Osteocyte (in vitro differentiated cells): ENCODE measurements around the gene CCDC136. TPM values are rescaled to one million over a fixed set of nuclear protein-coding genes. Genes with fewer than 3 reads are reported as not detected.

ENCODE experiments used
- DNase-seq: peaks from one replicate; pipeline ENCODE4 v3.0.0; 2021; ENCODE audit warnings: mixed read lengths; ENCODE audit not compliant: unreplicated experiment; ENCODE audit errors: extremely low spot score
- H3K27ac Mint-ChIP-seq: one replicate; pipeline ENCODE4 v1.8.0; 2021; ENCODE audit warnings: mild to moderate bottlenecking, mixed read lengths; ENCODE audit not compliant: unreplicated experiment
- H3K27me3 Mint-ChIP-seq: one replicate; pipeline ENCODE4 v1.8.0; 2021; ENCODE audit warnings: mixed read lengths; ENCODE audit not compliant: unreplicated experiment
- H3K36me3 Mint-ChIP-seq: one replicate; pipeline ENCODE4 v1.8.0; 2021; ENCODE audit warnings: mixed read lengths; ENCODE audit not compliant: unreplicated experiment
- H3K4me1 Mint-ChIP-seq: one replicate; pipeline ENCODE4 v1.8.0; 2021; ENCODE audit warnings: mixed read lengths; ENCODE audit not compliant: unreplicated experiment
- H3K4me3 Mint-ChIP-seq: one replicate; pipeline ENCODE4 v1.8.0; 2021; ENCODE audit warnings: mild to moderate bottlenecking, moderate library complexity, mixed read lengths; ENCODE audit not compliant: unreplicated experiment
- H3K9me3 Mint-ChIP-seq: one replicate; pipeline ENCODE4 v1.8.0; 2021; ENCODE audit warnings: mixed read lengths; ENCODE audit not compliant: unreplicated experiment
- CTCF ChIP-seq: fragments of 200-600 bp; sonication (generic); IDR thresholded peaks from 2 replicates; pipeline ENCODE4 v1.5.0; 2021; ENCODE audit warnings: antibody characterized with exemption, mild to moderate bottlenecking, moderate library complexity
- total RNA-seq: library from RNA; stranded (reverse); gene quantifications from 2 replicates; pipeline ENCODE4 v1.2.1, GENCODE V29; 2021

Gene CCDC136
- total RNA-seq, 1 donor from 2014 or later, result 13.3 TPM

DNA sequence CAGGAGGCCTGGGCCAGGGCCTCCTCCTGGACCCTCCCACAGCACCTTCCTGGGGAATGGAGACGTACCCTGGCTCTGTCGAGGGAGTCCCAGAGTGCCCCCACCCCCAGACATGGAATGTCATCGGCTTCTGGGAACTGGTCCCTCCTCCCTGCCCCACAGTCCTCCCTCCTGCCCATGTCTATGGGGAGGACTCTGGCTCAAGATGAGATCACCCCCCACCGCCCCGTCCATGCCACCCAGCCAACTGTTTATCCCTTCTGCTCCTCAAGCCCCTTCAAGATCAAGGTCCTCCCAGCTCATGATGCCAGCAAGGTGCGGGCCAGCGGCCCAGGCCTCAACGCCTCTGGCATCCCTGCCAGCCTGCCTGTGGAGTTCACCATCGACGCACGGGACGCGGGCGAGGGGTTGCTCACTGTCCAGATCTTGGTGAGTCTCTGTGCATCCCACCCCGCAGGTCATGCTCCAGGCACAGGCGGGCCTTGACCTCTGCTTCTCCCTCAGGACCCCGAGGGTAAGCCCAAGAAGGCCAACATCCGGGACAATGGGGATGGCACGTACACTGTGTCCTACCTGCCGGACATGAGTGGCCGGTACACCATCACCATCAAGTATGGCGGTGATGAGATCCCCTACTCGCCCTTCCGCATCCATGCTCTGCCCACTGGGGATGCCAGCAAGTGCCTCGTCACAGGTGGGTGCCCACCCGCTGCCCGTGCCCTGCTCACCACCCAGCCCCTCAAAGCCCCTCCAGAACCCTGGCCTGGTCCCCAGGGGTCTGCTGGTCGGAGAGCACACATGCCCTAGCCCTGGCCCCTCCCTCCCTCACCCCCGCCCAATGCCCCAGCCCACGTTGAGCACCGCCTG, 56.8 kb downstream of the CCDC136 start:
- H3K9me3 Mint-ChIP-seq, result no peaks in the 10 kb centered on the region
- no peak for DNase-seq
- TF ChIP-seq CTCF, result no peak
- no peak overlapping the region for H3K27ac Mint-ChIP-seq
- no peaks in the 10 kb centered on the region for H3K27me3 Mint-ChIP-seq
- H3K4me3 Mint-ChIP-seq, result no peak overlapping the region
- peaks cover 17% of the 10 kb centered on the region for H3K36me3 Mint-ChIP-seq
- H3K4me1 Mint-ChIP-seq, result no peaks in the 10 kb centered on the region

GRCh38 chr7:128849156-128849515, 57.4 kb downstream of the CCDC136 start:
- Mint-ChIP-seq H3K27me3 (no peaks in the 10 kb centered on the region), H3K4me3 (no peak overlapping the region), H3K36me3 (peaks cover 17% of the 10 kb centered on the region), H3K27ac (no peak overlapping the region), H3K9me3 (no peaks in the 10 kb centered on the region), H3K4me1 (no peaks in the 10 kb centered on the region)
- DNase-seq, result no peak
- TF ChIP-seq CTCF, result no peak

- DNase-seq, result no peak
- H3K4me3 Mint-ChIP-seq, result no peak overlapping the region
- no peaks in the 10 kb centered on the region for H3K27me3 Mint-ChIP-seq
- H3K9me3 Mint-ChIP-seq, result no peaks in the 10 kb centered on the region
- H3K4me1 Mint-ChIP-seq, result no peaks in the 10 kb centered on the region
- no peak for TF ChIP-seq CTCF
- H3K36me3 Mint-ChIP-seq, result peaks cover 16% of the 10 kb centered on the region
- H3K27ac Mint-ChIP-seq, result no peak overlapping the region
Observed at GRCh38 chr7:128849804-128850490, 58.2 kb downstream of the CCDC136 start.

DNA sequence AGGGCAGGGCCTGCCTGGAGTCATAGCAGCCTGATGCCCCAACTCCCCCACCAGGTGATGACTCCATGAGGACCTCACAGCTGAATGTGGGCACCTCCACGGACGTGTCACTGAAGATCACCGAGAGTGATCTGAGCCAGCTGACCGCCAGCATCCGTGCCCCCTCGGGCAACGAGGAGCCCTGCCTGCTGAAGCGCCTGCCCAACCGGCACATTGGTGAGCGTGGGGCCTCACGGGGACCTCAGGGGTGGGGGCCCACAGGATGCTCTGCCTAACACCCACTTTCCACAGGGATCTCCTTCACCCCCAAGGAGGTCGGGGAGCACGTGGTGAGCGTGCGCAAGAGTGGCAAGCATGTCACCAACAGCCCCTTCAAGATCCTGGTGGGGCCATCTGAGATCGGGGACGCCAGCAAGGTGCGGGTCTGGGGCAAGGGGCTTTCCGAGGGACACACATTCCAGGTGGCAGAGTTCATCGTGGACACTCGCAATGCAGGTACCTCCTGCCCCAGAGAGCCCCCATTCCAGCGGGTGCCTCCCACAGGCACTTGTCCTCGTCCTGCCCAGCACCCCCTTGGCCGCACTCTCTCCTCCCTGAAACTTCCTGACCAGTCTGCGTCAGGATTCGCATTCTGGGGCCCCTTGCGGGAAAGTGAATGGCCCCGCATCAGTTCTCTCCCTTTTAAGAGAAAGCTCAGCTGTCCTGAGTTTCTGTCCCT, 60.9 kb downstream of the CCDC136 start:
- no peak for DNase-seq
- H3K27ac Mint-ChIP-seq, result no peak overlapping the region
- no peak for TF ChIP-seq CTCF
- no peaks in the 10 kb centered on the region for H3K27me3 Mint-ChIP-seq
- no peaks in the 10 kb centered on the region for H3K9me3 Mint-ChIP-seq
- peaks cover 16% of the 10 kb centered on the region for H3K36me3 Mint-ChIP-seq
- no peaks in the 10 kb centered on the region for H3K4me1 Mint-ChIP-seq
- no peak overlapping the region for H3K4me3 Mint-ChIP-seq

DNA sequence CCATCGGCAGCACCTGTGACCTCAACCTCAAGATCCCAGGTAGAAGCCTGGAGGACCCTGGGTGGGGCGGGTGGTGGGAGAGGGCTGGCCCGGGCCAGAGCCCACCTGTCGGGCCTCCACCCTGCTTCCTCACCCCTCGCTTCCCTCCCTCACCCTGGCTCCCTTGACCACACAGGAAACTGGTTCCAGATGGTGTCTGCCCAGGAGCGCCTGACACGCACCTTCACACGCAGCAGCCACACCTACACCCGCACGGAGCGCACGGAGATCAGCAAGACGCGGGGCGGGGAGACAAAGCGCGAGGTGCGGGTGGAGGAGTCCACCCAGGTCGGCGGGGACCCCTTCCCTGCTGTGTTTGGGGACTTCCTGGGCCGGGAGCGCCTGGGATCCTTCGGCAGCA, 62.0 kb downstream of the CCDC136 start:
- H3K4me3 Mint-ChIP-seq, result no peak overlapping the region
- DNase-seq, result no peak
- no peak overlapping the region for H3K27ac Mint-ChIP-seq
- H3K27me3 Mint-ChIP-seq, result no peaks in the 10 kb centered on the region
- peaks cover 5% of the 10 kb centered on the region for H3K4me1 Mint-ChIP-seq
- no peaks in the 10 kb centered on the region for H3K9me3 Mint-ChIP-seq
- peaks cover 12% of the 10 kb centered on the region for H3K36me3 Mint-ChIP-seq
- TF ChIP-seq CTCF, result no peak
